Peyer's patch (tissue), 4 donors: ENCODE data around the gene SRRM4.

Experiments
- POLR2A ChIP-seq, 2 donors: fragments of 450-650 bp; IDR thresholded peaks; one replicate each; pipeline ENCODE4 v1.5.1; 2017; ENCODE audit warnings: antibody characterized with exemption in 2 of 2, mild to moderate bottlenecking in 2 of 2, moderate library complexity in 2 of 2
- TF ChIP-seq, protein P1 (sequence below), 6 experiments: fragments of 450-650 bp in 4 of 6; fragments of 200-600 bp in 2 of 6; sonication (generic) in 1 of 6; IDR thresholded peaks; one replicate each; pipeline ENCODE4 v1.5.1; 2017 to 2019; ENCODE audit warnings: antibody characterized with exemption in 6 of 6, mild to moderate bottlenecking in 3 of 6, moderate library complexity in 1 of 6

DNA sequence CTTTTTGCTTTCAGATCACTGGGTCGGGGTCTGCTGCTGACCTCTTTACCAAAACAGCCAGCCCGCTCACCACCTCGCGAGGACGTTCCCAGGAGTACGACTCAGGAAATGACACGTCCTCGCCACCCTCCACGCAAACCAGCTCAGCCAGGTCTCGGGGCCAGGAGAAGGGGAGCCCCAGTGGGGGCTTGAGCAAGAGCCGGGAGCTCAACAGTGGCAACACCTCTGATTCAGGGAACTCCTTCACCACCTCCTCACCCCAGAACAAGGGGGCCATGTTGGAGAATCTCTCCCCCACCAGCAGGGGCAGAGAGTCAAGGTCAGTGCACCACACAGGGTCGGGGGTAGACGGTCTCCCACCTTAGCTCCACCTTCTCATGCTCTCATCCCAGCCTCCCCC, 164.0 kb downstream of the SRRM4 start:
- TF ChIP-seq, protein P1, sequence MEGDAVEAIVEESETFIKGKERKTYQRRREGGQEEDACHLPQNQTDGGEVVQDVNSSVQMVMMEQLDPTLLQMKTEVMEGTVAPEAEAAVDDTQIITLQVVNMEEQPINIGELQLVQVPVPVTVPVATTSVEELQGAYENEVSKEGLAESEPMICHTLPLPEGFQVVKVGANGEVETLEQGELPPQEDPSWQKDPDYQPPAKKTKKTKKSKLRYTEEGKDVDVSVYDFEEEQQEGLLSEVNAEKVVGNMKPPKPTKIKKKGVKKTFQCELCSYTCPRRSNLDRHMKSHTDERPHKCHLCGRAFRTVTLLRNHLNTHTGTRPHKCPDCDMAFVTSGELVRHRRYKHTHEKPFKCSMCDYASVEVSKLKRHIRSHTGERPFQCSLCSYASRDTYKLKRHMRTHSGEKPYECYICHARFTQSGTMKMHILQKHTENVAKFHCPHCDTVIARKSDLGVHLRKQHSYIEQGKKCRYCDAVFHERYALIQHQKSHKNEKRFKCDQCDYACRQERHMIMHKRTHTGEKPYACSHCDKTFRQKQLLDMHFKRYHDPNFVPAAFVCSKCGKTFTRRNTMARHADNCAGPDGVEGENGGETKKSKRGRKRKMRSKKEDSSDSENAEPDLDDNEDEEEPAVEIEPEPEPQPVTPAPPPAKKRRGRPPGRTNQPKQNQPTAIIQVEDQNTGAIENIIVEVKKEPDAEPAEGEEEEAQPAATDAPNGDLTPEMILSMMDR (IDR thresholded peaks at IDR 0.05) = no peak
- no peak for TF ChIP-seq POLR2A (IDR thresholded peaks at IDR 0.05)
